ENCODE measurements around the gene RAB36.

- TF ChIP-seq YY1 (IDR thresholded peaks at IDR 0.05; ENCODE audit: insufficient read depth, insufficient read length), result no peak
- TF ChIP-seq SUZ12 (IDR thresholded peaks at IDR 0.05; ENCODE audit: extremely low read depth, insufficient read depth, insufficient read length), result no peak
- no peak for TF ChIP-seq ZNF274 (IDR thresholded peaks at IDR 0.05; ENCODE audit: low read depth, low read length)
Measured at GRCh38 chr22:23155831-23156230, 10.6 kb downstream of the RAB36 start.

Data from NT2/D1 (cell line).